Measurements from ENCODE around the gene SRC.

DNA sequence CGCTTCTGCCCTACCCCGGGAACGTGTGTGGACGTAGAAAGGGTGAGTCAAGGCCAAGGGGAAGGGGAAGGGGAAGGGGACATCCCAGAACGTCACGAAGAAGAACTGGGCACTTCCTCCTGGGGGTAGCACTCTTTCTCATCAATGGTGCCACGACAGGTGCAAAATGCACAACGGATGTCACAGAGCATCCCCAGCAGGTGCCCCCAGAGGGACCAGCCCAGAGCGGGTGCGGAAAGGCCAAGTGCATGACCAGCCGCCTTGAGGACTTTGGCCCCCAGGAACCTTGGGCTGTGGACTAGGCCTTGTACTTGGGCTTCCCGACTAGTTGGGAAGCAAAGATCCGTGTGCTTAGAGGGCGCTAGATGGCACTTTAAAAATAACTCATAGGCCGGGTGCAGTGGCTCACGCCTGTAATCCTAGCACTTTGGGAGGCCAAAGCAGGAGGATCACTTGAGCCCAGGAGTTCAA lies 12.1 kb upstream of the SRC start:
- TF ChIP-seq, protein P1, sequence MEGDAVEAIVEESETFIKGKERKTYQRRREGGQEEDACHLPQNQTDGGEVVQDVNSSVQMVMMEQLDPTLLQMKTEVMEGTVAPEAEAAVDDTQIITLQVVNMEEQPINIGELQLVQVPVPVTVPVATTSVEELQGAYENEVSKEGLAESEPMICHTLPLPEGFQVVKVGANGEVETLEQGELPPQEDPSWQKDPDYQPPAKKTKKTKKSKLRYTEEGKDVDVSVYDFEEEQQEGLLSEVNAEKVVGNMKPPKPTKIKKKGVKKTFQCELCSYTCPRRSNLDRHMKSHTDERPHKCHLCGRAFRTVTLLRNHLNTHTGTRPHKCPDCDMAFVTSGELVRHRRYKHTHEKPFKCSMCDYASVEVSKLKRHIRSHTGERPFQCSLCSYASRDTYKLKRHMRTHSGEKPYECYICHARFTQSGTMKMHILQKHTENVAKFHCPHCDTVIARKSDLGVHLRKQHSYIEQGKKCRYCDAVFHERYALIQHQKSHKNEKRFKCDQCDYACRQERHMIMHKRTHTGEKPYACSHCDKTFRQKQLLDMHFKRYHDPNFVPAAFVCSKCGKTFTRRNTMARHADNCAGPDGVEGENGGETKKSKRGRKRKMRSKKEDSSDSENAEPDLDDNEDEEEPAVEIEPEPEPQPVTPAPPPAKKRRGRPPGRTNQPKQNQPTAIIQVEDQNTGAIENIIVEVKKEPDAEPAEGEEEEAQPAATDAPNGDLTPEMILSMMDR (IDR thresholded peaks at IDR 0.05) = no peak
- no peak for TF ChIP-seq YY1 (IDR thresholded peaks at IDR 0.05; ENCODE audit: low read depth)
- no peak for TF ChIP-seq EZH2phosphoT487 (IDR thresholded peaks at IDR 0.05; ENCODE audit: borderline replicate concordance, low read depth)
- no peak for TF ChIP-seq TEAD4 (IDR thresholded peaks at IDR 0.05; ENCODE audit: borderline replicate concordance, insufficient read depth)
- TF ChIP-seq CHD2 (IDR thresholded peaks at IDR 0.05; ENCODE audit: low read length, partially characterized antibody) = no peak
- no peak for TF ChIP-seq ELF1 (IDR thresholded peaks at IDR 0.05)
- TF ChIP-seq POLR2AphosphoS5 (IDR thresholded peaks at IDR 0.05; ENCODE audit: low read depth, low read length) = no peak
- no peak for TF ChIP-seq RAD21 (IDR thresholded peaks at IDR 0.05; ENCODE audit: low read length)
- TF ChIP-seq FOXM1 (IDR thresholded peaks at IDR 0.05; ENCODE audit: low read depth) = no peak
- TF ChIP-seq, protein P2, sequence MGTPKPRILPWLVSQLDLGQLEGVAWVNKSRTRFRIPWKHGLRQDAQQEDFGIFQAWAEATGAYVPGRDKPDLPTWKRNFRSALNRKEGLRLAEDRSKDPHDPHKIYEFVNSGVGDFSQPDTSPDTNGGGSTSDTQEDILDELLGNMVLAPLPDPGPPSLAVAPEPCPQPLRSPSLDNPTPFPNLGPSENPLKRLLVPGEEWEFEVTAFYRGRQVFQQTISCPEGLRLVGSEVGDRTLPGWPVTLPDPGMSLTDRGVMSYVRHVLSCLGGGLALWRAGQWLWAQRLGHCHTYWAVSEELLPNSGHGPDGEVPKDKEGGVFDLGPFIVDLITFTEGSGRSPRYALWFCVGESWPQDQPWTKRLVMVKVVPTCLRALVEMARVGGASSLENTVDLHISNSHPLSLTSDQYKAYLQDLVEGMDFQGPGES (IDR thresholded peaks at IDR 0.05; ENCODE audit: low read depth, low read length) = no peak
- no peak for TF ChIP-seq EP300 (IDR thresholded peaks at IDR 0.05; ENCODE audit: borderline replicate concordance in 1 of 2, low read depth in 1 of 2, low read length in 1 of 2)

Data from SK-N-SH (cell line).